ENCODE measurements around the gene ADAMTS16. TPM values are rescaled to one million over a fixed set of nuclear protein-coding genes. Genes with fewer than 3 reads are reported as not detected.

Gene ADAMTS16
- total RNA-seq, 4 donors from 2014 or later, result not detected

DNA sequence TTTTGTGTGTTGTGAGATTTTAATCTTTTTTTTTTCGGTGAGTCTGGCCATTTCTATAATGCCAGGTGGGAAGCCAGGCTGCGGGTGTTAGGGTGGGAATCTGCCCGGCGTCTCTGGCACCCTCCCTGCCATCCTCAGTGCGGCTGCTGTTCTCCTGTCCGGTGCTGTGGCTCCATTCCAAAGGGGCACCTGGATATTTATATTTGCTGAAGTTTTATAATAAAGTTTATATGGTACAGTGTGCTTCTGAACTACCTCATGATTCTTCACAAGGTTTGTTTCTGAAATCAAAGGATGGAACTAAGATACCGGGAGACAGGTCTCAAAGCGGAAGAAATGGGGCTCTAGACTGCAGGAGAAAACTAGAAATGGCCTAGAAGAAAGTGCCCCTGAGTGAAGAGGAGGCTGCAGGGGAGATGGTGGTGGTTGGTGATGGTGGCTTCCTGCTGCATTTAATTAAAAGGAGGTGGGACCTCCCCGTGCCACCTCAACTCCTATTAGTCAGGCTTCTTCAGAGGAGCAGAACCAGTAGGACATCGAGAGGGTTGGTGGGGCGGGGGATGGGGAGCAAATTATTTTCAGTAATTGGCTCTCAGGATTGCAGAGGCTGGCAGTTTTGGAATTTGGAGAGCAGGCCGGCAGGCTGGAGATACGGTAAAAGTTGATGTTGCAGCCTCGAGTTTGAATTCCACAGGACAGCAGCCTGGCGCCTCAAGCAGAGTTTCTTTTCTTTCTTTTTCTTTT lies 180.1 kb downstream of the ADAMTS16 start:
- Histone ChIP-seq H3K27ac (no peak overlapping the region), H3K9me3 (no peaks in the 10 kb centered on the region), H3K4me1 (peaks cover 25 to 28% of the 10 kb centered on the region in 2 donors), H3K36me3 (no peaks in the 10 kb centered on the region), H3K4me3 (no peak overlapping the region), H3K27me3 (no peaks in the 10 kb centered on the region)
- intact Hi-C loops (cut with DNase I; ENCODE audit: low total_unique reads), result no loop called here
- in situ Hi-C loops (cut with MboI; ENCODE audit: low sequenced_read_pairs in 4 of 4), result no loop called here
- ATAC-seq (no peak), DNase-seq (no peak)
- TF ChIP-seq, protein P1, sequence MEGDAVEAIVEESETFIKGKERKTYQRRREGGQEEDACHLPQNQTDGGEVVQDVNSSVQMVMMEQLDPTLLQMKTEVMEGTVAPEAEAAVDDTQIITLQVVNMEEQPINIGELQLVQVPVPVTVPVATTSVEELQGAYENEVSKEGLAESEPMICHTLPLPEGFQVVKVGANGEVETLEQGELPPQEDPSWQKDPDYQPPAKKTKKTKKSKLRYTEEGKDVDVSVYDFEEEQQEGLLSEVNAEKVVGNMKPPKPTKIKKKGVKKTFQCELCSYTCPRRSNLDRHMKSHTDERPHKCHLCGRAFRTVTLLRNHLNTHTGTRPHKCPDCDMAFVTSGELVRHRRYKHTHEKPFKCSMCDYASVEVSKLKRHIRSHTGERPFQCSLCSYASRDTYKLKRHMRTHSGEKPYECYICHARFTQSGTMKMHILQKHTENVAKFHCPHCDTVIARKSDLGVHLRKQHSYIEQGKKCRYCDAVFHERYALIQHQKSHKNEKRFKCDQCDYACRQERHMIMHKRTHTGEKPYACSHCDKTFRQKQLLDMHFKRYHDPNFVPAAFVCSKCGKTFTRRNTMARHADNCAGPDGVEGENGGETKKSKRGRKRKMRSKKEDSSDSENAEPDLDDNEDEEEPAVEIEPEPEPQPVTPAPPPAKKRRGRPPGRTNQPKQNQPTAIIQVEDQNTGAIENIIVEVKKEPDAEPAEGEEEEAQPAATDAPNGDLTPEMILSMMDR (IDR thresholded peaks at IDR 0.05 in 4 of 5, conservative IDR thresholded peaks at IDR 0.05 in 1 of 5), result no peak
- TF ChIP-seq POLR2A (IDR thresholded peaks at IDR 0.05), result no peak

- intact Hi-C loops (cut with DNase I; ENCODE audit: low total_unique reads), result no loop called here
- in situ Hi-C loops (cut with MboI; ENCODE audit: low sequenced_read_pairs in 4 of 4), result no loop called here
- H3K36me3 ChIP-seq, result no peaks in the 10 kb centered on the region
Observed at GRCh38 chr5:5321137-5321536, 181.0 kb downstream of the ADAMTS16 start.

GRCh38 chr5:5323551-5323950 lies 183.4 kb downstream of the ADAMTS16 start:
- Histone ChIP-seq H3K9me3 (no peaks in the 10 kb centered on the region), H3K4me1 (peaks cover 5 to 8% of the 10 kb centered on the region in 2 donors), H3K27ac (no peak overlapping the region), H3K36me3 (no peaks in the 10 kb centered on the region), H3K27me3 (no peaks in the 10 kb centered on the region), H3K4me3 (no peak overlapping the region)
- no peak for TF ChIP-seq POLR2A (IDR thresholded peaks at IDR 0.05)
- TF ChIP-seq, protein P1 (IDR thresholded peaks at IDR 0.05 in 4 of 5, conservative IDR thresholded peaks at IDR 0.05 in 1 of 5), result no peak
- ATAC-seq, result no peak
- intact Hi-C loops (cut with DNase I; ENCODE audit: low total_unique reads) (no loop called here), in situ Hi-C loops (cut with MboI; ENCODE audit: low sequenced_read_pairs in 4 of 4) (no loop called here)
- no peak for DNase-seq

More at GRCh38 chr5:5321137-5321536, 181.0 kb downstream of the ADAMTS16 start:
- H3K27me3 ChIP-seq, result no peaks in the 10 kb centered on the region
- no peak for DNase-seq
- no peaks in the 10 kb centered on the region for H3K9me3 ChIP-seq
- no peak overlapping the region for H3K27ac ChIP-seq
- ATAC-seq, result no peak
- H3K4me3 ChIP-seq, result no peak overlapping the region
- TF ChIP-seq, protein P1 (IDR thresholded peaks at IDR 0.05 in 4 of 5, conservative IDR thresholded peaks at IDR 0.05 in 1 of 5), result no peak
- no peak for TF ChIP-seq POLR2A (IDR thresholded peaks at IDR 0.05)
- H3K4me1 ChIP-seq, result peaks cover 17 to 25% of the 10 kb centered on the region in 2 donors

GRCh38 chr5:5326115-5326758 lies 186.1 kb downstream of the ADAMTS16 start:
- Histone ChIP-seq H3K4me1 (no peaks in the 10 kb centered on the region), H3K27ac (no peak overlapping the region), H3K4me3 (no peak overlapping the region), H3K36me3 (no peaks in the 10 kb centered on the region), H3K27me3 (no peaks in the 10 kb centered on the region), H3K9me3 (no peaks in the 10 kb centered on the region)
- TF ChIP-seq, protein P1 (IDR thresholded peaks at IDR 0.05 in 4 of 5, conservative IDR thresholded peaks at IDR 0.05 in 1 of 5), result no peak
- TF ChIP-seq POLR2A (IDR thresholded peaks at IDR 0.05), result no peak
- in situ Hi-C loops (cut with MboI; ENCODE audit: low sequenced_read_pairs in 4 of 4), result no loop called here
- ATAC-seq (no peak), DNase-seq (no peak)
- intact Hi-C loops (cut with DNase I; ENCODE audit: low total_unique reads), result no loop called here
